Caki2 (cell line): ENCODE measurements around the gene SLC6A12. TPM values are rescaled to one million over a fixed set of nuclear protein-coding genes. Genes with fewer than 3 reads are reported as not detected.
"Not testable (repeated sequence)": the region's sequence is repeated elsewhere in the genome, so short reads cannot be mapped to it uniquely, and the experiment has no call there.

Source experiments
- DNase-seq: peaks from one replicate; pipeline ENCODE4 v3.0.0-alpha.2; 2015; ENCODE audit warnings: low read depth
- in situ Hi-C: cut with HindIII; loops from 2 replicates; pipeline ENCODE4 v1.10.0; 2016; ENCODE audit warnings: low sequenced_read_pairs, low pct_unique_long_range_greater_than_20kb, mixed read lengths
- total RNA-seq: library from RNA; depleted of rRNA; stranded (reverse); fragments of >200 nt; shearing (Covaris generic); gene quantifications from 2 replicates; pipeline ENCODE4 v1.2.3, GENCODE V29; 2014; ENCODE audit warnings: low replicate concordance

Gene SLC6A12
- total RNA-seq, 1 experiment from 2014 or later = 0.95 TPM

DNA sequence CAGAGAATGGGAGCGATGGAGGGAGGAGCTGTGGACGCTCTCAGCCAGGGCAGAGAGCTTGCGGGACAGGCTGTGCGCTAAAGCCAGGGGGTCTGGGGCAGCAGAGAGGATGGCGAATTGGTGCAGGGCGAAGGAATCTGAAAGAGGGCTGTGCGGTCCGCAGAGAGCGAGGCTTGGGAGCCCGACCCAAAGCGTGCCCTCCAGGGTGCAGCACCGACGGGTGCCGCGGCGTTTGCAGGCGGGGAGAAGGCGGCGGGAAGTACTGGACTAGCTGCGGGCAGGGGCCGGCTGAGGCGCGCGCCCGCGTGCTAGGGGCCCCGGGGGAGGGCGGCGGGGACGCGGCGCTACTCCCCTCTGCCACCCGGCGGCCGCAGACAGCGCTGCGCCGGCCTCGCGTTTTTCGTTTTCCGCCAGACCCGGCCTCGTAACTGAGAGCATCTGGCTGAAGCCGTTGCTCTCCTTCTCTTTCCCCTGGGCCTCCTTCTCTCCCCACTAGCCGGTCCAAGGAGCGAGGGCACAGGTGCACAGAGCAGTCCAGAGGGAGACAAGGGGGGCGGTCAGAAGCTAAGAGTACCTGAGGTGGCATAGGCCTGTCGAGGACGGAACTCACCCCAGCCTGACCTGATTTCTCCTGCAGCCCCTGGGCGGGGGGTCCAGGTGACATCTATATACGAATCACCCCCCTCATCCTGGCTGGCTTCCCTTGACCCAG, 24.9 kb downstream of the SLC6A12 start:
- in situ Hi-C loops = no loop called here
- DNase-seq = peak; percentile 42

DNA sequence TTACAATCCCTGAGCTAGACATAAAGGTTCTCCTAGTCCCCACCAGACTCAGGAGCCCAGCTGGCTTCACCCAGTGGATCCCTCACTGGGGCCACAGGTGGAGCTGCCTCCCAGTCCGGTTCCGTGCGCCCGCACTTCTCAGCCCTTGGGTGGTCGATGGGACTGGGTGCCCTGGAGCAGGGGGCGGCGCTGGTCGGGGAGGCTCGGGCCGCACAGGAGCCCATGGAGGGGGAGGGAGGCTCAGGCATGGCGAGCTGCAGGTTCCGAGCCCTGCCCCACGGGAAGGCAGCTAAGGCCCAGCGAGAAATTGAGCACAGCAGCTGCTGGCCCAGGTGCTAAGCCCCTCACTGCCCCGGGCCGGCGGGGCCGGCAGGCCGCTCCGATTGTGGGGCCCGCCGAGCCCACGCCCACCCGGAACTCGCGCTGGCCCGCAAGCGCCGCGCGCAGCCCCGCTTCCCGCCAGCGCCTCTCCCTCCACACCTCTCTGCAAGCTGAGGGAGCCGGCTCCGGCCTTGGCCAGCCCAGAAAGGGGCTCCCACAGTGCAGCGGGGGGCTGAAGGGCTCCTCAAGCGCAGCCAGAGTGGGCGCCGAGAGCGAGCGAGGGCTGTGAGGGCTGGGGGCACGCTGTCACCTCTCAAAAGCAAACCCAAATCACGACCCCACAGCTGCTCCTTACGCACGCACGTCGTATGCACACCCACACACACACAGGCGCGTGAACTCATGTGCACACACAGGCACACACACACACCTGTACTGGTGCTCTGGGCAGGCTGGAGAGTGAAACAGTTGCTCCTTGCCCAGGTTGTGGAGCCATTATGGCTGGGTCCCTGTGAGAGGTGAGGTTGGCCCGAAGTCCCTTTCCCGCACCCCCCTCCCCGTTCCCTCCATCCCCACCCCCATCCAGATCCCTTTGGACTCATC, 25.7 kb downstream of the SLC6A12 start:
- in situ Hi-C loops, DNase-seq: not testable (repeated sequence)

DNA sequence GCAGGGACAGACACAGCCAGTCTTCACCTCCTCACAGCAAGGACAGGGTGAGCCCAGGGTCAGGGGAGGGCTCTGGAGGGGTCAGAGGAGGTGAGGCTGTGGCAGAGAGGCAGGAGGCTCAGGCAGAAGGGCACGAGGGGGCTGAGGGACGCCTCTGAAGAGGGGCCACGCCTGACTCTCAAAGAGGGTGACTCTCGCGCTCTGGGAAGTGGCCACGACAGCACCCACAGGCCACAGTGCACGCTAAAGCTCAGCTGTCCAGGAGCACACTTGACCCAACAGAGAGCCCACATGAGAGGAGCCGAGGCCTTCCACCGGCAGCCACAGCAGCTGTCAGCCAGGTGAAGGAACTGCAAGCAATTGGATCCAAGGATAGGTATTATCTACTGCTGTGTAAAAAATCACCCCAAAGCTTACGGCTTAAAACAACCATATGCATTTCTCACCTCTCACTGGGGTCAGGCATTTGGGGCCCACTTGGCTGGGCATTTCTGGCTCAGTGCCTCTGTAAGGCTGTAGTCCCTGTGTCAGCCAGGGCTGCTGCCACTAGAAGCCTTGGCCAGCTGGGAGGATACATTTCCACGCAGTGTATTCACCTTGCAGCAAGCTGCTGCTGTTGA, 27.8 kb downstream of the SLC6A12 start:
- in situ Hi-C loops = no loop called here
- DNase-seq = no peak

DNA sequence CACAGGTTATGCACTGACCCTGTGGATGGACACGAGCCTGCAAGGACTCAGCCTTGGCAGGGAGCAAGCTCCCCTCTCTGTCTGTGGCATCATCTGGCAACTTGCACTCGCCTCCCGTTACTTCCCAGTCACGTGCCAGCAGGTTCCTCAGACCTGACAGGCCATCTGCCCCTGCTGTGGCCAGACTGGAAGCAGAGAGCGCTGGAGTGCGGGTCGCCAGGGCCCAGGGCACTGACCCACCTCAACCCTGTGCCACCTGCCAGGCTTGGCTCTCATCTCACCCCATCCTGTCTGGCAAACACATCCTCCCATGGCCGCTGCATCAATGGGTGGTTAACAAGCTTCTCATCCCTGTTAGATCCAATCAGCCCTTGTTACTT, 28.4 kb downstream of the SLC6A12 start:
- in situ Hi-C loops = no loop called here
- no peak for DNase-seq

DNA sequence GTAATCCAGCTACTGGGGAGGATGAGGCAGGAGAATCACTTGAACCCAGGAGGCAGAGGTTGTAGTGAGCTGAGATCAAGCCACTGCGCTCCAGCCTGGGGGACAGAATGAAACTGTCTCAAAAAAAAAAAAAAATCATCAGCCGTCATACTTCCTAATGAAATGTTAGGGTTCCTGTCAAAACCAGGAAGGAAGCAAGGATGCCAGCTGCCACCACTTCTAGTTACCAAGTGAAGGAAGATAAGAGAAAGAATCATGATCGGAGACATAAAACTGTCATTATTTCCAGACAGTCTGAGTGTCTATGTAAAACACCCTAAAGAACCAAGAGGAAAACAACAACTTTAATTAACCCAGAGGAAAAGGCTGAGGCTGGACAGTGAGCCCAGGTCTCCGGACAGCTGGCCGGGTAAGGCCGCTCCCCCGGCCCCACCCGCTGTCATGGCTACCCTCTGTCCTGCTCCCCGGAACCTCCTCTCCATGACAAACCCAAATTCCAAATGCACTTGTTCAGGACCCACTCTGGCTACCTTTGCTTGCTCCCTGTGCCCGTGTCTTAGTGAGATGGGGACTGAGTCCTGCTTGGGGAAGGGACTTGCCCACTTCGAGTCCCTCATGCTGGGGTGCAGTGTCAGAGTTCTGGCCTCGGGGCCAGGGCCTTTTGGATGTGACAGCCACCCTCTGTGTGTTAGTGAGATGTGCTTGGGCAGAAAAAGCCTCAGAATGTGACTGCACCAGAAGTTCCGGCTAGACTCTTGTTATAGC, 29.0 kb downstream of the SLC6A12 start:
- no peak for DNase-seq
- in situ Hi-C loops = no loop called here

DNA sequence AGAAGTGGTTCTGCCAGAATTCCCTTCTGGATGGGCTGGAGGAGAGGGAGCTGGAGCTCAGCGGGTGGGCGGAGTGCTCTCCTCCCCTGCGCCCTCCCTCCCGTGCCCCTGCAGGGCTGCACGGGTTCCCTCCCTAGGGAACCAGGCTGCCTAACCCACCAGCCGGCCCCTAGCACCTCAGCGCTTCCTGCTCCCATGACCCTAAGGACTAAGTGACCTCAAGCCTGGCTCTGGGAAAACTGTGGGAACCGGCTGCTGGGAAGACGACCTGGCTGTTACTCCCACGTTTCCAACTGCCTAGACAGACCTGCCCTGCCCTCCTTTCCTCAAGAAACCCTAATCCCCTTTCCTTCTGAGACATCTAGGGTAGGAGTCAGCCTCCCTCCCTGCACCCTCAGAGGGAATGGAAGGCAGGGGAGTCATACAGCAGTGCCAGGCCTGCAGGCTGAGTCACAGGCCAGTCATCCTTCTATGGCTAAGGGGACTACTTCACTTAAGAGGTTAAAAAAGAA, 31.5 kb downstream of the SLC6A12 start:
- peak; percentile 27 for DNase-seq
- in situ Hi-C loops = no loop called here

DNA sequence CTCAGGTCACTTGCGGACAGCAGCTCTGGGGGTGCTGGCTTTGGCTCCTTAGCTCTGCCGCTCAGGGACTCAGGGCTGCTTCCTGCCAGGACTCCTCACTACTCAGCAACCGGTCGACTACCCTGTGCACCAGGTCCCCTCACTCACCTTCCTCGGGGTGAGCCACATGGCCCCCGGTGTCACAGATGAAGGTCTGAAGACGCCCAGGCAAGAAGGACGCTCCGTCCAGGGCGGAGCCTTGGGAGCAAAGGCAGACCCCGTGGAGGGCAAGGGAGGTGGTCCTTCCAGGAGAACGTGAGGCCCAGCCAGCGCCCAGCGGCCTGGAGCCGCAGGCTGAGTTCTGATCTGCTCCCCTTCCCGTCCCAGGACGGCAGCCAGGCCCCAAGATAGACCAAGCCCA, 32.0 kb downstream of the SLC6A12 start:
- DNase-seq = no peak
- in situ Hi-C loops = no loop called here

DNA sequence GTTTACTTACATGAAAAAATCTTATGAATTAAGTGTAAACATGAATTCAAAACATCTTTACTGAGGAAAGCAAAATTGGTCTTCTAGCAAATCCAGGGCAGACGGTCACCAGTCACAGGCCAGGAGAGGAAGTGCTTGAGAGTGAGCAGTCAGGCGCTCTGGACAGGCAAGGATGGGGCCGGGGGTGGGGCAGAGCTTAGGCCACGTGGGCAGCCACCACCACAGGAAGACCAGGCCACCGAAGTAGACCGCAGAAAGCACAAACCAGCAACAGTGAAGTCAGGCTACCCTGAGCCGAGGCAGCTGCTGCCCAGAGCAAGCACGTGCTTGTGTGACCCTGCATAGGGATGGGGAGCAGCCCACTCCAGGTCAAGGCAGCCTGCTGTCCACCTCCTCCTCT, 33.5 kb downstream of the SLC6A12 start:
- in situ Hi-C loops = no loop called here
- no peak for DNase-seq

DNA sequence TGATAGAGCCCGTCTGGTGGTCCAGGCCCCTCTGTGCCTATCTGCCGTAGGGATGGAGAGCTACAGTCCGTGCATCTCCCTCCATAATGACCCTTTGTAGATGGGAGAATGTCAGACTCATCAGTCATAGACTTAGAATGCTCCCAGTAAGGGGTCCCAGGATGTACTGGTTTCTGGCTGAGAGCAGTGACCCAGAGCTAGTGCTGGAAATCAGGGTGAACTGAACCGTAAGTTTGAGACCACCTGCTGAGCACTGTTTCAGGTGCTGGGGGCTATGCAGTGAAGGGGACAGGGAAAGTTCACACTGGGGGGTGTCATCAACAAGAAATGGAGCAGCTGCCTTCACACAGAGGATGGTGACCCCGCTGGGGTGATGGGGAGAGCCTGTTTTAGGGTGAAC, 34.1 kb downstream of the SLC6A12 start:
- DNase-seq = no peak
- in situ Hi-C loops = no loop called here

DNA sequence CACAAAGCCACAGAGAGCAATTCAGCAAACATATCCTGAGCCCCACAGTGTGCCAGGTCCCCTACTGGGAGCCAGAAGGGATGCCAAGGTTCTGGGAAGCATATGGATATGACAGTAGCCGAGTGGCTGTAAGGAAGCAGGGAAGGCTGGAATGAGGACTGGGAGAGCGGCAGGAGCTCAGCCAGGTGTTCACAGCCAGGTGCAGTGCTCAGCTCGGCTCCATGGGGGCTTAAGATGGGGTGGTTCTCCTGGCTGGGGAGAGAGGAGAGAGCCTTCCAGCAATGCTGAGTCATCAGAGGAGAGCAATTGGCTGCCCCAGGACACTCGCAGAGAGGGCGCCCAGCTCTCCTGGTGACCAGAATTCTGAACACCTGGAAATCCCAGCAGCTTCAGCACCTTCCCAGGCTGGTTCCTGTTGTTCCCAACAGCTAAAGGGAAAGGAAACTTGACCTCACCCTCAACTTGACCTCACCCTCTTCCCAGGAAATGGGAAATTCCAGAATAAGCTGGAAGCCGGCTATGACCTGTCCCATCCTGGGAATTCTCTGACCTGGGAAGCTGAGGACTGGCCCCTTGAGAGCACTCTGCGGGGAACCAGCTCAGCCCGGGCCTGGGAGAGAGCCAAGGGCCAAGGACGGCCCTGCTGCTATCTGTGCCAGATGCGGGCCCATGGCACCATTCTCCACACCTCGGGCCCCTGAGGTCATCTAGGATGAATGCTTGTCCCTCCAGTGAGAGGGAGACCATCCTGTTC, 34.6 kb downstream of the SLC6A12 start:
- no peak for DNase-seq

DNA sequence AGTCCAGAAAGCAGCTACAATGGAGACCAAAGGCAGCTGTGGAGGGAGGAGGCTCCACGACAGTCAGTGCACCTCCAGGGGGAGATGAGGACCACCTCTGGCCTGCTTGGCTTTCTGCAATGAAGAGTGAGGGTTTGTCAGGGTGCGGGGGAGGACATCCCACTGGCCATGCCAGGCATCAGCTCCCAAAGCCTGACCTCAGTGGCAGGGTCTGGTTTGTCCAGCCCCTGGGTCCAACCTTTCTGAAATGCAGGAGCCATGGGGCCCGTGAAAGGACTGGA, 35.2 kb downstream of the SLC6A12 start:
- in situ Hi-C loops = no loop called here
- no peak for DNase-seq

More for the DNA sequence above, 34.6 kb downstream of the SLC6A12 start:
- in situ Hi-C loops = no loop called here

DNA sequence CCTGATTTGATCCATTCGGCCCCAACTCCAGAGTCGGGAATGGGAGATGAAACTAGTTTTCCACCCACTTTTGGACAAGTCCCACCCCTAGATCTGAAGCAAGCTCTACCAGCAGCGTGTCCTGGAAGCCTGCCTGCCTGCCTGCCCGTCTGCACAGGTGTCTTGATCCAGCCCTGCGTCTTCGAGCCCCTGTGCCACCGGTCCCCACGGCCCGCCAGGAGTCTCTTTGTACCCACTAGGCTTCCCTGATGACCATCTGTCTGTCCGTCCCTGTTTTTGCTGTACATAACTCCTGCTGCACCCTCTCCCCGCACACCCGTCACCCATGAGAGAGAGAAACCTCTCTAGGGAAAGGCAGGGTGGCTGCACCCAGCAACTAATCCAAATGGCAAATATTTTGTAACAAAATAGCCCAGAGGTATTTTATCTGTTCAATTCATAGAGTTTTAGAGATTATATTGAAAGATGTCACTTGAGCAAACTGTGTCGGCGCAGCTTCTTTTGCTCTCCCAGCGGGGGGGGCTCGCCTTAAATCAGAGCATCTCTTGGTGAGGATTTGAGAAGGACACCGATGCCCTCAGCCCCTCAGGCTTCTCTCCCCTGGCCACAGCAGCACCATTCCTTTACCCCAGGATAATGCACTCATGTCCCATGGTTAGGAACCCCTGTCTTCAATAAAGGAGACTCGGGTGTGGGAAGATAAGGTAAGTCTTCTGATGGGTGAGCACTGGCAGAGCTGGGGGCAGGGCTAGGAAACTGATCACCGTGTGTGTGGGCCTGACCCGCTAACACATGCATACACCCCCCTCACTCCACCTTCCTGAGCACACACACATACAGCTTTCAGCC, 35.8 kb downstream of the SLC6A12 start:
- no peak for DNase-seq
- in situ Hi-C loops = no loop called here

DNA sequence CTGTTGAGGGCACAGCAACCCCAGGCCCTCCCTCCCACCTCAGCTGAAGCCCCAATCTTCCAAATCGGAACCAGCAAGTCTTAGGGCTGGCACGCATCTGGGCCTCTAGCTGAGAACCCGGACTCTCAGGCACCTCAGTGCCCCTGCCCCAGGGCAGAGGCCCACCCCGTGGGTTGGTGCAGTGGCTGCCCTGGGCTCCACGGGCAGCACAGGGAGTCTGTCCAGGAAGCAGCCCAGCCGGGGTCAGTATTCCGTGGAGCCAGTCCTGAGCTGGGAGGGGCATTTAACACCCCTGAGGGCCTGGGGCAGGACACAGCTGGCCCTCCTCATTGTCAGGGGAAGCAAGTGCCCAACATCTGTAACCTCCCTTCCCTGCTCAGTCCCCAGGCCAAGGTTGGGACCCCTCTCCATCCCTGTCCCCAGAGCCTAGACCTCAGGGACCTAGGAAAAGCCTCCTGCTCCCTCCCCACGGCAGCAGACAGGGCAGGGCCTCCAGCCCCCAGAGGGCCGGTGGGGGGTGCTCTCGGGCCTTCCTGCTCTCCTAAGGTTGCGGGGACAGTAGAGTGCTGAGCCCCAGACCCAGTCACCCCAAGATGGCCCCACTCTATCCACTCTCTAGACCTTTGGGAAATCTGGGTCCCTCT, 36.5 kb downstream of the SLC6A12 start:
- in situ Hi-C loops = no loop called here

DNA sequence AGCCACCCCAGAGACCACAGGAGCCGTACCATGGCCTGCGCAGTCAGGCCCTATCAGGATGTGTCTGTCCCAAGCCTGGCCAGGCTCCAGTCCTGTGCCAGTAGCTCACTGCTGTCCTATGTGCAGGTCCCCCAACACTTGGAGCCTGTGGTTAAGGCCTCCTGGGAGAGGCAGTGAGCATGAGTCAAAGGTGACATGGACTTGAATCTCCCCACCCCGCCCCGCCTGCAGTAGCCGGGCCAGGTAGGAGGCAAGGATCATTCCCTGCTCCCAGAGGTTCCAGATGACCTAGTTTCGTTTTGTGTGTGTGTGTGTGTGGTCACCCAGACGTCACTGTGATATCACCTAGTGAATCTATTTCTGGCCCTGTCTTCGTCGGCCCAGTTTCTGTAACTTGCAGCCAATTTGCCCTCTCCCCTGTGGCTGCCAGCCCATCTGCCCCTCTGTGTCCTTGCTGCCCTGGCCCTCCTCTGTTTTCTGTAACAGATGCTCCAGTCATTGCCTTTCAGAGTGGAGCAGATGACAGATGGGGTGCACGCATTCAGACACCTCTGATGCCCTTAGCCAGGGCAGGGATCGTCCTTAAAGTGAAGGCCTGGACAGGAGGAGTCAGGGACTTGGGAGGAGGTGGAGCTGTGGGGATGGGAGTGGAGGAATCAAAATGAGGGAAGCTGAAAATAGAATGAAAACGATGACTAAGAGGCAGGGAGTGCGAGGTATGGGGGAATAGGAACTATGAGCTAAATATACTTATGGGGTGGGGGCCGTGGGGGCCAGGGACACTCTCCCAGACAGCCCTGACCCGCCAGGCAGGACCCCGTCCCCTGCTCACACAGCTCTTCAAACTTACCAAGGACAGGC, 37.4 kb downstream of the SLC6A12 start:
- in situ Hi-C loops = no loop called here
- DNase-seq = peak; percentile 46

More for the DNA sequence above, 36.5 kb downstream of the SLC6A12 start:
- DNase-seq = no peak

DNA sequence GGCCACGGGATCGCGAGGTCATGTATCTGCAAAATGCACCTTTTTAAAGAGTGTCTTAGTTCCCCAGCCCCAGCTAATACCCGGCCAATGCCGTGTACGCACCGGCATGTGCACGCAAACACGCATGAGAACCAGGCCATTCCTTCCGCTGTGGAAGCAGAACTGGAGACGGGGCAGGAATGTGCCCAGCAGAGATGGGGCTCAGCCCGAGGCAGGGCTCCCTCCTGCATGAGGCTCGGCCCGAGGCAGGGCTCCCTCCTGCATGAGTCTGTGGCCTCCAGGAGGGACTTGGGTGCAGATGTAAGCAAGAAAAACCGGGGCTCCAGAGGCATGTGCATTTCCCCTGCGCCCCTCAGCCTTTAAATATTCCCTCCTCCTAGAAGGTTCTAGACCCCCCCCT, 38.2 kb downstream of the SLC6A12 start:
- in situ Hi-C loops = no loop called here
- DNase-seq = no peak

DNA sequence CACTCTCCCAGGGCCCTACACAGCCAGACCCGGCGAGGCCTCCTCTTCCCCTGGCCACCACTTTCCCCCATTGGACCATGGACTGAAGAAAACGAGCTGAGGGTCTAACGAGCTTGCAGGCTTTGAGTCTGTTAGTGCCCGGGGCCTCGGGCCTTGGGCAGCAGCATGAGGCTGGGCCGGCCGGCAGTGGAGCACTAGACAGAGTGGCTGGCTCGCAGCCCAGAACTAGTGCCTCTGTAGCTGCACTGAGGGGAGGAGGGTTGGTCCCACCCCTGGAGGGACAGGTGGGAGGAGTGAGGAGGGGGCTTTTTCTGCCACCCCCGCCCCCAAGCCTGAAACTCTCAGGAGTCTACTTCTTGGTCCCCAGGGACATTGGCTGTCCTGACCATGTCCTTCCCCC, 38.7 kb downstream of the SLC6A12 start:
- DNase-seq = no peak
- in situ Hi-C loops = no loop called here
